K562 (cell line): ENCODE results near the gene PFKL. TPM values are rescaled to one million over a fixed set of nuclear protein-coding genes. Genes with fewer than 3 reads are reported as not detected.

Experiments
- HBP1 ChIP-seq: fragments of 450-650 bp; formaldehyde crosslinking; IDR thresholded peaks from 2 replicates; pipeline ENCODE4 v1.4.0; 2022; ENCODE audit warnings: missing genetic modification characterization
- IFI16 ChIP-seq: fragments of 250-450 bp; sonication (Bioruptor Pico); IDR thresholded peaks from 2 replicates; pipeline ENCODE4 v2.1.2; 2022; ENCODE audit warnings: mild to moderate bottlenecking, inconsistent platforms
- MAZ ChIP-seq, 2 experiments: fragments of 450-650 bp in 1 of 2; sonication (generic) in 1 of 2; formaldehyde crosslinking; IDR thresholded peaks in 1 of 2; conservative IDR thresholded peaks in 1 of 2; 2 replicates each; pipeline versions ENCODE4 v1.4.0 to v1.5.0; 2020; ENCODE audit warnings: mild to moderate bottlenecking in 1 of 2, missing genetic modification reagents in 1 of 2
- NKRF ChIP-seq: fragments of 450-650 bp; IDR thresholded peaks from 2 replicates; pipeline ENCODE4 v1.6.1; 2016; ENCODE audit warnings: borderline replicate concordance
- SIN3A ChIP-seq, 2 experiments: fragments of 150-350 bp in 1 of 2; IDR thresholded peaks; 2 replicates each; pipeline ENCODE4 v1.6.1; 2011 to 2016; ENCODE audit warnings: borderline replicate concordance in 2 of 2, low read depth in 2 of 2, low read length in 2 of 2, mild to moderate bottlenecking in 2 of 2, moderate library complexity in 2 of 2; ENCODE audit not compliant: control insufficient read depth in 1 of 2
- SIRT6 ChIP-seq: IDR thresholded peaks from one replicate; pipeline ENCODE4 v1.6.1; 2012; ENCODE audit warnings: low read depth, mild to moderate bottlenecking, control low read depth, inconsistent platforms, low read length, moderate library complexity
- STAT6 ChIP-seq: sonication (generic); formaldehyde crosslinking; IDR thresholded peaks from 2 replicates; pipeline ENCODE4 v1.8.1; 2023; ENCODE audit warnings: mild to moderate bottlenecking, missing genetic modification reagents
- TEAD1 ChIP-seq, 2 experiments: fragments of 450-650 bp in 1 of 2; sonication (generic) in 1 of 2; formaldehyde crosslinking; IDR thresholded peaks; 2 replicates each; pipeline versions ENCODE4 v1.4.0 to v1.8.0; 2020 to 2022; ENCODE audit warnings: mild to moderate bottlenecking in 2 of 2, missing genetic modification reagents in 1 of 2
- ZBTB43 ChIP-seq: sonication (generic); formaldehyde crosslinking; IDR thresholded peaks from 2 replicates; pipeline ENCODE4 v1.8.0; 2023; ENCODE audit warnings: mild to moderate bottlenecking, missing genetic modification reagents
- ZNF140 ChIP-seq: fragments of 250-450 bp; sonication (Bioruptor Pico); IDR thresholded peaks from 2 replicates; pipeline ENCODE4 v1.8.0; 2021; ENCODE audit warnings: moderate library complexity, mild to moderate bottlenecking, inconsistent platforms
- ZNF224 ChIP-seq: sonication (generic); formaldehyde crosslinking; IDR thresholded peaks from 2 replicates; pipeline ENCODE4 v1.8.0; 2022; ENCODE audit warnings: mild to moderate bottlenecking, missing genetic modification reagents
- polyA plus RNA-seq, 8 experiments: library from polyadenylated mRNA; depleted of rRNA in 4 of 8; stranded (reverse) in 5 of 8; unstranded in 3 of 8; fragments of >200 nt; fragmentation: Nextera tagmentation in 2 of 8; fragmentation: Illumina TruSeq in 1 of 8; extraction: Ambion mirVana in 2 of 8; extraction: Trizol in 1 of 8; gene quantifications; 2 replicates each; pipeline versions ENCODE4 v1.2.1 to v1.2.3, GENCODE V29; 2011 to 2014; ENCODE audit warnings: inconsistent platforms in 1 of 8, missing spikeins in 1 of 8
- total RNA-seq, 7 experiments: library from RNA; depleted of rRNA in 6 of 7; stranded (reverse); fragments of >200 nt in 6 of 7; fragmentation: Illumina TruSeq in 2 of 7; extraction: Trizol in 2 of 7; gene quantifications; 2 replicates each; pipeline versions ENCODE4 v1.2.1 to v1.2.3, GENCODE V29; 2011 to 2021; ENCODE audit warnings: low replicate concordance in 1 of 7

PFKL gene
- total and polyA plus RNA-seq, 9 of the 15 experiments (the other 6 are each of a cell fraction or from before 2014, with no cell fraction given): 1.1 to 124 (median 45.6) TPM

- TF ChIP-seq STAT6 (CRISPR knock-in tag) (no peak), SIRT6 (no peak), ZNF140 (CRISPR knock-in tag) (no peak), TEAD1 (CRISPR knock-in tag; IDR thresholded peaks at IDR 0.05) (0 out of 4 replicates have a peak, but pooled peaks of 1 of the 2 experiments have one; percentile 18), IFI16 (CRISPR knock-in tag) (no peak), SIN3A (IDR thresholded peaks at IDR 0.05; ENCODE audit: borderline replicate concordance in 2 of 2, control insufficient read depth in 1 of 2, low read depth in 2 of 2, low read length in 2 of 2) (peak in 1 of 2 experiments; percentile 62; a peak in 1 of 4 replicates), MAZ (CRISPR knock-in tag; conservative IDR thresholded peaks at IDR 0.05 in 1 of 2, IDR thresholded peaks at IDR 0.05 in 1 of 2) (peak; percentile 34 to 80; a peak in 3 of 4 replicates), HBP1 (CRISPR knock-in tag) (no peak), ZBTB43 (no peak), ZNF224 (CRISPR knock-in tag) (no peak), NKRF (peak; percentile 59; the same call in 1 of the 2 replicates)
Observed at GRCh38 chr21:44337941-44338895, 38.4 kb downstream of the PFKL start (continued).
